Fibroblast of skin of left quadriceps (primary cell): Measurements from ENCODE around the gene VRK2.
"Not testable (repeated sequence)": the region's sequence is repeated elsewhere in the genome, so short reads cannot be mapped to it uniquely, and the experiment has no call there.

Source experiments
- DNase-seq, 2 experiments: peaks; one replicate each; pipeline ENCODE4 v3.0.0-alpha.2; 2013; ENCODE audit warnings: low read depth in 2 of 2

Gene VRK2

GRCh38 chr2:58054264-58054663 is 7.7 kb downstream of the VRK2 start:
- DNase-seq: peak in 1 of 2 experiments; percentile 26

GRCh38 chr2:58055033-58055786 is 8.6 kb downstream of the VRK2 start:
- no peak for DNase-seq

GRCh38 chr2:58056192-58056916 is 9.7 kb downstream of the VRK2 start:
- DNase-seq: no peak

GRCh38 chr2:58057707-58058530 is 11.3 kb downstream of the VRK2 start:
- DNase-seq: no peak

- DNase-seq: peak; percentile 42 to 49
Measured at GRCh38 chr2:58063641-58064040, 17.0 kb downstream of the VRK2 start.

- no peak for DNase-seq
Measured at GRCh38 chr2:58064086-58064485, 17.5 kb downstream of the VRK2 start.

- no peak for DNase-seq
Measured at GRCh38 chr2:58065248-58065647, 18.6 kb downstream of the VRK2 start.

GRCh38 chr2:58067001-58067400 is 20.4 kb downstream of the VRK2 start:
- no peak for DNase-seq

GRCh38 chr2:58070765-58071164 is 24.2 kb downstream of the VRK2 start:
- no peak for DNase-seq

- DNase-seq: no peak
Measured at GRCh38 chr2:58072102-58072501, 25.5 kb downstream of the VRK2 start.

GRCh38 chr2:58073008-58073407 is 26.4 kb downstream of the VRK2 start:
- no peak for DNase-seq

- DNase-seq: no peak
Measured at GRCh38 chr2:58073751-58074150, 27.1 kb downstream of the VRK2 start.

- DNase-seq: peak; percentile 26 to 34
Measured at GRCh38 chr2:58081000-58081399, 34.4 kb downstream of the VRK2 start.

GRCh38 chr2:58089081-58089480 is 42.5 kb downstream of the VRK2 start:
- no peak for DNase-seq

- not testable (repeated sequence) for DNase-seq
Measured at GRCh38 chr2:58092772-58093171, 46.2 kb downstream of the VRK2 start.

GRCh38 chr2:58097025-58097424 is 50.4 kb downstream of the VRK2 start:
- DNase-seq: no peak

- DNase-seq: no peak
Measured at GRCh38 chr2:58098254-58099095, 51.9 kb downstream of the VRK2 start.

- no peak for DNase-seq
Measured at GRCh38 chr2:58099096-58099769, 52.6 kb downstream of the VRK2 start.

- DNase-seq: no peak
Measured at GRCh38 chr2:58101500-58101899, 54.9 kb downstream of the VRK2 start.

GRCh38 chr2:58106896-58107295 is 60.3 kb downstream of the VRK2 start:
- DNase-seq: no peak
